ENCODE results near the gene ZFP57.

ZFP57 gene

GRCh38 chr6:29652198-29652584, 28.8 kb downstream of the ZFP57 start:
- no peak for DNase-seq

- peak; percentile 24 for DNase-seq
Measured at GRCh38 chr6:29651413-29652197, 29.3 kb downstream of the ZFP57 start.

- DNase-seq: peak; percentile 94
Measured at GRCh38 chr6:29649701-29650673, 31.0 kb downstream of the ZFP57 start.

GRCh38 chr6:29647927-29648642, 32.9 kb downstream of the ZFP57 start:
- DNase-seq: peak; percentile 12

GRCh38 chr6:29641430-29642148, 39.4 kb downstream of the ZFP57 start:
- DNase-seq: no peak

- DNase-seq: no peak
Measured at GRCh38 chr6:29637247-29637646, 43.7 kb downstream of the ZFP57 start.

GRCh38 chr6:29633534-29633905, 47.4 kb downstream of the ZFP57 start:
- DNase-seq: no peak

GRCh38 chr6:29632789-29633533, 48.0 kb downstream of the ZFP57 start, which contains the start of gene GABBR1:
Gene GABBR1 (minus strand): TSS chr6:29633183. CDS start chr6:29632385, 798 bp downstream.
- DNase-seq: peak; percentile 73

- peak; percentile 45 for DNase-seq
Measured at GRCh38 chr6:29631860-29632731, 48.9 kb downstream of the ZFP57 start.

GRCh38 chr6:29631209-29631810, 49.6 kb downstream of the ZFP57 start:
- DNase-seq: no peak

- DNase-seq: no peak
Measured at GRCh38 chr6:29630315-29630714, 50.6 kb downstream of the ZFP57 start.

GRCh38 chr6:29629571-29629970, 51.4 kb downstream of the ZFP57 start:
- no peak for DNase-seq

- DNase-seq: peak; percentile 56
Measured at GRCh38 chr6:29628419-29629281, 52.3 kb downstream of the ZFP57 start.

- DNase-seq: peak; percentile 31
Measured at GRCh38 chr6:29627755-29628418, 53.1 kb downstream of the ZFP57 start.

- no peak for DNase-seq
Measured at GRCh38 chr6:29626948-29627754, 53.8 kb downstream of the ZFP57 start.

- DNase-seq: no peak
Measured at GRCh38 chr6:29625337-29625930, 55.5 kb downstream of the ZFP57 start.

- DNase-seq: no peak
Measured at GRCh38 chr6:29624520-29624961, 56.4 kb downstream of the ZFP57 start.
